ENCODE data around the gene DIO3.

Gene DIO3

DNA sequence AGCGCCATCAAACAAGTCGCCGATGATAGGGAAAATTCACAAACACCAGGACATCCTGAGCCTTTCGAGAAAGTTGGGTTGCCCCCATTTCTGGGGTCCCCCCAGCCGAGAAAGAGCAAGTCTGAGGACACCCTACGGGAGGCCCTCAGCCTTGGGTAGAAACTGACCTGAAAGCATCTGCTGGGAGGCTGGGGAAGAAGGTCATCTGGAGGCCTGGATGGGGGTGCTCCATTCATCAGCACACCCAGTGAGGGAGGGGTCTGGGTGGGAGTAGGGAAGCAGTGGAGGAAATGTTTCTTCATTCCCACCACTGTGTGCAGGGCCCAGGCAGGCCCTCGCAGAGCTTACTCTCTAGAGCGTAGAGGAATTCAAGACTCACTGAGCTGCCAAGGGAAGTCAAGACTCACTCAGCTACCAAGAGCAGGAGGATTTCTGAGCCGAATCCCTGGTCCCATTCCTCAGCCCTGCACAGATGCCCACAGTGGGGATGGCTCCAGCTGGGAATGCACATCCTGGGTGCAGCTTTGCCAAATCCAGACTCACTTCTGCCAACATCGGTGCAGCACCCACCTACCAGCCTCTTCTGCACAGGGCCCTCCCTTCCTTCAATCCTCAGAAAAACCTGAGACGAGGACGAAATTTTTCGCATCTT is 38.1 kb downstream of the DIO3 start:
- no peak for DNase-seq (ENCODE audit: low spot score)

DNA sequence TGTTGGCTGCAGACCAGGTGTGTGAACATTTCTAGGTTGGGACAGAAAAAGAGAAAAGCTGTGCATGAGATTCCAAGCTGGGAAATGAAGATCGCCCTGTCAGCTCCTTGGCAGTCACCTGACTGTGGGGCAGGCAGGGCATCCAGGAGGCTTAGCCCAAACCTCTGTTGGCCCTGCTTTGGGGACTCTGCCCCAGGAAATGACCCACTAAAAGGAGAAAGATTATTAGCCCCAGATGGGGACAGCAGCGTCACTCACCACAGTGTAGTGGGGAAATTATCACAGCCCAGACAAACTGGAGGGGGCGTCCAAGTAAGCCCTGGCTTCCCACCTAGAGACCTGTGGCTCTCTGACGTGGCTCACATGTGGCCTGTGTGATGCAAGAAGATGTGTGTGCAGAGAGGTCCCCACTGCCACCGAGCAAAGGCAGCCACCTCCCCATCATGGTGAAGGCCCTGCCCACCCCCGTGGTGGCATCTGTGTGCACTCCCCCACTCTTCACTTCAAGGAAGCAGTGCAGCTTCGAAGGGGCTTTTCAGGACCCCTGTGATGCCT is 39.1 kb downstream of the DIO3 start:
- DNase-seq (ENCODE audit: low spot score), result no peak

DNA sequence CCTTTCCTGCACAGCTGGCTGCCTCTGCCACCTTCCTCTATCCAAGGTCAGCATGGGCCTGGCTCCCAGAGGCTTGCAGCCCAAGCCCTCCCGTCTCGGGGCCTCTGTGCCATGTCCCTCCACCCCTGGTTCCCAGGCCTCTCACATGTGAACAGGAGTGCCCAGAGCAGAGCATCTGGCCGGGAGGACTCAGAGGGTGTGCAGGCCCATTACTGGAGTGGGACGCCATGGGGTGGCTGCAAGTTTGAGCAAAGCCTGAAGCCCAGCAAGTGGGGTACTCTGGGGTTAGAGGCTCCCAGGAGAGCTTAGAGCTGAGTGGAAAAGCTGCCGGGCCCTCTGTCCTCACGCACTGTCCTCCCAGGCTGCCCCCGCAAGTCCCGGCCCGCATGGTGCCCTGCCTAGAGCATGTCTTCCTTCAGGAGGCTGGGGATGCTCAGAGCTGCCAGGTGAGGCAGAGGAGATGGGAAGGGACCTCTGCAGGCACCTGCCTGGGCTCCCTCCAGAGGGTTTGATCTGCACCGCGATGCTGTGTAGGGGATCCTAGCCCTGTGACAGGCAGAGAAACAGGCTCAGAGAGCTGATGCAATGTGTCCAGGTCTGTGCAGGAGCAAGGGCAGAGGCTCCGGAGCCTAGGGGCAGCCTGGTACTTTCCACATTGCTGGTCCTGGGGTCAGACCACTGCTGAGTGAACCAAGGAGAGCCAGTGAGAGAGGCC is 39.8 kb downstream of the DIO3 start:
- DNase-seq (ENCODE audit: low spot score), result no peak

DNA sequence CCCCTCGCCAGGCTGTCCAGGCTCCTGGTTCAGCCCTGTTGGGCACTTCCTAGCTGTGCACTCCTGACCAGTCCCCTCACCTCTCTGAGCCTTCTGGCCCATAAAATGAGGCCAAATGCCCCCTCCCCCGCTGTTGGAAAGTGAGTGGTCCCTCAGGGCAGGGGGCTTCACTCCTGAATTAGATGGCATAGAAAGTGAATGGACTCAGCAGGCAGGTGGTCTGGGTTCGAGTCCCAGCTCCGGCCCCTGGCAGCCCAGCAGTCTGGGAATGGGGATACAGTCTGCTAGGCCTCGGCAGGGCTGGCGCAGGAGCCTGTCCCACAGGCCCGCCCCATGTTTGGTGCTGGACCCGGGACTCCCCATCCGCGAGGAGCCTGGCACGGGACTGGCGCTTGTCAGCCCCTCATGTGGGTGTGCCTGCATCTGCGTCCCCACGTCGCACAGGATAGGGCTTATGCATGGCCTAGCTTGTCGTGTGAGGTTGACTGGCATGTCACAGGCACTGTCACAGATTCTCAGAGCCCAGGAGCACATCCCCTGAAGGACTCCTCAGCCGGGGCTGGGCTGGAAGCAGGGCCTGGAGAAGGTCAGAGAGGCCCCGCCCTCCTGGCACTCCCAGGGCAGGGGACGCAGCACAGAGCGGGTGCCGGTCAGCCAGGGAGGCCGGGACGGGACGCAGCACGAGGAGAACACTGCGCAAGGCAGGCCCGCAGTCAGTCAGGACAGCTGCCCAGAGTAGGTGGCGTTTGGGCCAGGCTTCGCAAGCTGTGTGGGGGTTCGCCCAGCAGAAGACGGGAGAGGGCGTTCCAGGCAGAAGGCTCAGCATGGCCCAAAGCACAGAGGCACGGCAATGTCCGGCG is 40.5 kb downstream of the DIO3 start:
- DNase-seq (ENCODE audit: low spot score), result no peak

DNA sequence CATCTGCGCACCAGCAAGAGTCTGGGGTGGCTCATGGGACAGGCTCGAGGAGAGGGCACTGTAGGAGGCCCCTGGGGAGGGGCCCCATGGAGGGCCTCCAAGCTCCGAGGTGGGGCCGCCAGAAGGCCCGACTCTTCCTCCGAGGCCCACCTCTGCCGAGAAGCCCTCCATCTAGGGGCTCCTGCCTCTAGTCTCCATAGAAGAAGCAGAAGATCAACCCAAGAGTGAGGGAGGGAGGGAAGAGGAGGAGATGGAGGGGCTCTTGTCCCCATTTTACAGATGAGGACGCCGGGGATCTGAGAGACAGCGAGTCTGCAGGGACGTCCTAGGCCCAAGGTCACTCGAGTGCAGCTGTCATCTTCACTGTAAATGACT is 41.2 kb downstream of the DIO3 start:
- no peak for DNase-seq (ENCODE audit: low spot score)

DNA sequence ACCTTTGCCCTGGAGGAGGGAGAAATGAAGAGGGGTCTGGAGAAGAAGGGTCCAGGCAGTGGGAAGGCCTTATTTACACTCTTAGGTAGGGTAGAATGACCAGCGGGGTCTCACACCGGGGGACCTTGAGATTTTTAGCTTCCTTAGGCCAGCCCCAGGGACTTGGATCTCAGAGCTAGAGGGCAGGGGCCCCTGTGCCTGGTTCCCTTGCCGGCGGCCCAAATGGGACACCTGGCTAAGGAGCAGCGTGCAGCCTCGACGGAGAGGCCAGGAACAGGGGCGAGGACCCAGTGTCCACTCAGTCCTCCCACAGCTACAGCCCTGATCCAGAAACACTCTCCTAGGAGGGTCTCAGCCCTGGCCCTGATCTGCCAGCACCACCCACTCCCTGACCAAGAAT is 41.8 kb downstream of the DIO3 start:
- DNase-seq (ENCODE audit: low spot score), result no peak

DNA sequence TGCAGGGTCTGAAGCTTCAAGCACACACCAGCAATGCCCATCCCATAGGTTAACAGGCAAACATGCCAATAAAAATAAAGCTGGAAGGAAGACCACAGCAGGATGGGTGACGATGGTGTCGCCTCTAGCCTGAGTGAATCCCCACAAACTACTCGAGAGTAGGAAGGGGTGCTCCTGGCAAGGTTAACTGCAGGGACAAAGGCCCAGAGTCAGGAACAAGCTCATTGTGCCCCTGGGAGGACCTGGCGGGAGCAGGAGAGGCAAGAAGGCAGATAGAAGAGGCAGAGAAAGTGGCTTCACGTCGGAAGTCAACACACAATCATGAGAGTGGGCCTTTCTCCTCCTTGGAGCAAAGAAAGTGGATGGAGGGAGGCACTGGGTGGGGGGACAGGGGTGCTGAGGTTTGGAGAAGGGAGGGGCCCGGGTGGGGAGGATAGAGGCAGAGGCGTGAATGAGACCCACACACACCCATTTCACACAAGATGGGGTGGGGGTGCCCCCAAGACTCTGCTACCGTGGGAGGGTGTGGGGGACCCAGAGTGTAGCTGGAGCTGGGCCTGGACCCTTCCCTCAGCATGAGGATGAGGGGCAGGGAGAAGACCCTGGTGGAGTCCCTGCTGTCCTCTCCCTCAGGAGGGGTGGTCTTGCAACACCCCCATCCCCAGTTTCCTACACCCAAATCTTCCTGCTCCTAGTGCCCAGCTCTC is 43.1 kb downstream of the DIO3 start:
- DNase-seq (ENCODE audit: low spot score), result no peak

DNA sequence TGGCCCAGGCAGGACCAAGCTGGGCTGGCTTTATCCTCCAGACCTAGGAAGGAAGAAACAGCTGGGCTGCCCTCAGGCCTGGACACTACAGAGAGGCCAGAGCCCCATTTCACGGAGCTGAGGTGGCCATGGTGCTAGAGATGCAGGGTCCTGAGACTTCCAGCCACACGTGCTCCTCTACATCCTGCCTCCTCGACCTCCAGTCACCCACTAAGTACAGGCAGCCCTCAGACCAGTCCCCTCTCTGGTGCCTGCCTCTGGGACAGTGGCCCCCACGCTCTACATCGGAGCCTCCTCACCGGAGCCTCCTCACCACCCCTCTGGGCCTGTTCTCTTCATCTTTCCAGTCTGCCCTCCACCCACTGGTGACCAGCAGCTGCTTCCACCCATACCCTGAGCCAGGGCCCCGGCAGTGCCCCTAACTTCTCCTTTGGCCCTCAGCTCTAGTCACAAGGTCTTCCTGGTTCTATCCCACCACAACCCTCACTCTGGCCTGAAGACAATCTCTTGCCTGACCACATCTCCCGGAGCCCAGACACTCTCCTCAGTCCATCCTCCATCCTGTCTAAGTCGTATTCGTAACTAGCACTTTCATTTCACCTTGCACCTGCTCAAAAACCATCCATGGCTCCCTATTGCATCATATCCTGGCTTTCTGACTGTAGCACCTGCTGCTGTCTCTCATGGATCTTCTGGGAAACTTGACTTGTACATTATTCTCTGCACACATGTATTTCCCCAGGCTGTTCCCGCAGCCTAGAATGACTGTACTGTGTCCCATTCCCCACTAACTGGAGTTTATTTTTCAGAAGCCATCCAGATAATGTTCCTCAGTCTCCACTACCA is 43.9 kb downstream of the DIO3 start:
- no peak for DNase-seq (ENCODE audit: low spot score)

DNA sequence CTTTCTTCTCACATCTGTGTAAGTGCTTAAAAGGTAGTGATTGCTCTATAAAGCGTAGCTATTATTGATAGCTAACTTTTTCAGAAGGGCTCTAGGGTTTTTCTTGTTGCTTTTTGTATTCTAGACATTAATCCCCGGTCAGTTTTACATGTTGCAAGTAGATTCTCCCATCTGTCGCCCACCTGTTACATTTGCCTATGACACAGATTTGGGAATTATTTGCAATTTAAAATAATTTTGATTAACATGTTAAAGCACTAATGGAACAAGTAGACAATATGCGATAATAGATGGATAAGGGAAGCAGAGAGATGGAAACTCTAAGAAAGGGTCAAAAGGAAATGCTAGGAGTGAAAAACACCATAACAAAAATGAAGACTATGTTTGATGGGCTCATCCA is 44.5 kb downstream of the DIO3 start:
- no peak for DNase-seq (ENCODE audit: low spot score)
